Measurements from ENCODE around the gene CFAP74. TPM values are rescaled to one million over a fixed set of nuclear protein-coding genes. Genes with fewer than 3 reads are reported as not detected.
A peak's percentile ranks its signal among the peaks of the same experiment; 100 is the strongest.

CFAP74 gene
- total and polyA plus RNA-seq, 2 experiments from 2014 or later: not detected

GRCh38 chr1:1920608-1921458 is 82.8 kb downstream of the CFAP74 start:
- DNase-seq (ENCODE audit: low spot score): peak; percentile 8
- 93% methylated on average over 27 of the region's 27 CpGs for WGBS (ENCODE audit: low lambda C conversion rate, missing lambda C conversion rate)

DNA sequence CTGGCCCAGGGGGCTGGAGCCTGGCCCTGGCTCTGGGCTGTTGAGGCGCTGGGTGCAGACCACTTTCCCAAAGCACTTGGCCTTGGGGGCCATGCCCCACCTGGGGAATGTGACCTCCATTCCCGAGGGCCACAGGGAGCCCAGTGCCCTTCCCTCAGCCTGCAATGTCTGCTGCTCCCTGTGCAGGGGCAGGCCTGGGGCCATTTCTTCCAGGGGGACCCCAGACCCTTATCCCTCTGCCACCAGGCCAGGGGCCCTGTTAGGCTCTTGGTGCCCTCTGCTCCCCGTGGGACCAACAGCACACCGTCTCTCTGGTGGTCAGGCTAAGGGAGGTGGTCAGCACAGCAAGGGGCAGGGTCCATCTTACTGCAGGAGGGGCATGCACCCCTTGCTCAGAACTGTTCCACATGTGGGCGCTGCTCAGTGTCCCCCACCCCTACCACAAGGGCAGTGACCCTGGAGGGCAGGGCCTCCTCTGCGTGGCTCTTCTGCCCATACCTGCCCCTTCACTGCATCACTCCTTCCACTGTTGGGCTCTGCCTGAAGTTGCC is 83.5 kb downstream of the CFAP74 start:
- H3K4me3 ChIP-seq: no peak overlapping the region
- H3K27ac ChIP-seq: peak overlapping the region; percentile 67
- TF ChIP-seq EZH2 (IDR thresholded peaks at IDR 0.05; ENCODE audit: borderline replicate concordance) (no peak), EZH2phosphoT487 (IDR thresholded peaks at IDR 0.05; ENCODE audit: low read depth, severe bottlenecking, unreplicated experiment) (no peak), CTCF (IDR thresholded peaks at IDR 0.05; ENCODE audit: poor library complexity) (no peak)
- H3K9me2 ChIP-seq (replicated peaks; ENCODE audit: insufficient read depth): no peaks in the 10 kb centered on the region
- DNase-seq (ENCODE audit: low spot score): peak; percentile 14
- H3K4me1 ChIP-seq (ENCODE audit: insufficient read depth): peaks cover 16% of the 10 kb centered on the region
- 90% methylated on average over 6 of the region's 6 CpGs for WGBS (ENCODE audit: low lambda C conversion rate, missing lambda C conversion rate)
- H2AFZ ChIP-seq: no peak overlapping the region
- H3K9me3 ChIP-seq (ENCODE audit: low read depth): no peaks in the 10 kb centered on the region
- no peaks in the 10 kb centered on the region for H3K36me3 ChIP-seq (replicated peaks; ENCODE audit: insufficient read depth, low read depth)
- no peaks in the 10 kb centered on the region for H3K79me2 ChIP-seq
- no peaks in the 10 kb centered on the region for H3K27me3 ChIP-seq
- H3K4me2 ChIP-seq: peak overlapping the region; percentile 87
- no peaks in the 10 kb centered on the region for H4K20me1 ChIP-seq (ENCODE audit: insufficient read depth, poor library complexity, severe bottlenecking)

More at GRCh38 chr1:1920608-1921458, 82.8 kb downstream of the CFAP74 start:
- H3K9me2 ChIP-seq (replicated peaks; ENCODE audit: insufficient read depth): no peaks in the 10 kb centered on the region
- H3K4me2 ChIP-seq: no peak overlapping the region
- H3K36me3 ChIP-seq (replicated peaks; ENCODE audit: insufficient read depth, low read depth): no peaks in the 10 kb centered on the region
- no peak overlapping the region for H3K4me3 ChIP-seq
- H4K20me1 ChIP-seq (ENCODE audit: insufficient read depth, poor library complexity, severe bottlenecking): no peaks in the 10 kb centered on the region
- H3K27ac ChIP-seq: no peak overlapping the region
- peaks cover 16% of the 10 kb centered on the region for H3K4me1 ChIP-seq (ENCODE audit: insufficient read depth)
- no peaks in the 10 kb centered on the region for H3K27me3 ChIP-seq
- TF ChIP-seq EZH2 (IDR thresholded peaks at IDR 0.05; ENCODE audit: borderline replicate concordance) (no peak), EZH2phosphoT487 (IDR thresholded peaks at IDR 0.05; ENCODE audit: low read depth, severe bottlenecking, unreplicated experiment) (no peak), CTCF (IDR thresholded peaks at IDR 0.05; ENCODE audit: poor library complexity) (no peak)
- no peaks in the 10 kb centered on the region for H3K9me3 ChIP-seq (ENCODE audit: low read depth)
- no peak overlapping the region for H2AFZ ChIP-seq
- H3K79me2 ChIP-seq: no peaks in the 10 kb centered on the region

DNA sequence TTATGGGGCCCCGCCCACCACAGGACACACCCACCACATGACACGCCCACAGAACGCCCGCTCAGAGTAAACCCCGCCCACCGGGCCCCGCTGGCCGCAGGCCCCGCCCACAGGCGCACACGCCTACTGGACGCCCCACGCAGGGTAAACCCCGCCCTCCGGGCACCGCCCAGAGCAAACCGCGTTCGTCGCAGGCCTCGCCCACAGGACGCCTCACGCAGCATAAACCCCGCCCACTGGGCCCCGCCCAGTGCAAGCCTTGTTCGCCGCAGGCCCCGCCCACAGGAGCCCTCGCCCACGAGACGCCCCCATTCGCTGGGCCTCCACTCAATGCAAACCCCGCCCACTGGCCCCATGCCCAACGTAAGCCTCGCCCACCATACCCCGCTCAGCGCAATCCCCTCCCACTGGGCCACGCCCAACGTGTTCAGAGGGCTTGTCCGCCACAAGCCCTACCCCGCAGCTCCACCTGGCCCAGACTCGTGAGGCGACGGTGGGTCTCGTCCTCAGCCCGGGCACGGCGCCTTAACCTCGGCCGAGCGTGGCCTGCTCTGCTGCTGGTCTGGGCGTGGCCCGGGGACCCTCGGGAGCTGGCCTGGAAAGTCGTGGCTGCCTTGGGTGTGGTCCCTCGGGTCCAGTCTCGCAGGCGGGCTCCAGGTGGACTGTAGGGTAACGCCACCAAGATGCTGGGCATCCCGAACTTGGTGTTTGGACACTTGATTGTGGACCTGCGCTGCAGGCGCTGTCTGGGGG is 84.1 kb downstream of the CFAP74 start:
- peak overlapping the region; percentile 67 for H3K27ac ChIP-seq
- H2AFZ ChIP-seq: peak overlapping the region; percentile 19
- peaks cover 16% of the 10 kb centered on the region for H3K4me1 ChIP-seq (ENCODE audit: insufficient read depth)
- no peaks in the 10 kb centered on the region for H3K9me3 ChIP-seq (ENCODE audit: low read depth)
- H3K36me3 ChIP-seq (replicated peaks; ENCODE audit: insufficient read depth, low read depth): no peaks in the 10 kb centered on the region
- peak overlapping the region; percentile 87 for H3K4me2 ChIP-seq
- no peaks in the 10 kb centered on the region for H4K20me1 ChIP-seq (ENCODE audit: insufficient read depth, poor library complexity, severe bottlenecking)
- H3K27me3 ChIP-seq: no peaks in the 10 kb centered on the region
- H3K9me2 ChIP-seq (replicated peaks; ENCODE audit: insufficient read depth): no peaks in the 10 kb centered on the region
- no peak overlapping the region for H3K4me3 ChIP-seq
- WGBS (ENCODE audit: low lambda C conversion rate, missing lambda C conversion rate): 18% methylated on average over 41 of the region's 62 CpGs
- H3K79me2 ChIP-seq: no peaks in the 10 kb centered on the region
- TF ChIP-seq CTCF (IDR thresholded peaks at IDR 0.05; ENCODE audit: poor library complexity) (no peak), EZH2 (IDR thresholded peaks at IDR 0.05; ENCODE audit: borderline replicate concordance) (no peak), EZH2phosphoT487 (IDR thresholded peaks at IDR 0.05; ENCODE audit: low read depth, severe bottlenecking, unreplicated experiment) (no peak)
- peak; percentile 100 for DNase-seq (ENCODE audit: low spot score)
